Uterus (tissue), 2 donors: ENCODE measurements around the gene CXCR5.

Experiments used
- POLR2A ChIP-seq, 2 donors: fragments of 450-650 bp; IDR thresholded peaks; one replicate each; pipeline ENCODE4 v1.6.1; 2016; ENCODE audit warnings: antibody characterized with exemption in 2 of 2, mild to moderate bottlenecking in 1 of 2, moderate library complexity in 1 of 2
- TF ChIP-seq, protein P1 (sequence below), 4 experiments: fragments of 200-600 bp in 2 of 4; fragments of 450-650 bp in 2 of 4; sonication (generic) in 2 of 4; IDR thresholded peaks; one replicate each; pipeline ENCODE4 v1.5.1; 2016 to 2019; ENCODE audit warnings: antibody characterized with exemption in 4 of 4, mild to moderate bottlenecking in 2 of 4, moderate library complexity in 1 of 4

GRCh38 chr11:118899706-118900360 is 16.1 kb downstream of the CXCR5 start:
- TF ChIP-seq POLR2A (IDR thresholded peaks at IDR 0.05): no peak
- TF ChIP-seq, protein P1, sequence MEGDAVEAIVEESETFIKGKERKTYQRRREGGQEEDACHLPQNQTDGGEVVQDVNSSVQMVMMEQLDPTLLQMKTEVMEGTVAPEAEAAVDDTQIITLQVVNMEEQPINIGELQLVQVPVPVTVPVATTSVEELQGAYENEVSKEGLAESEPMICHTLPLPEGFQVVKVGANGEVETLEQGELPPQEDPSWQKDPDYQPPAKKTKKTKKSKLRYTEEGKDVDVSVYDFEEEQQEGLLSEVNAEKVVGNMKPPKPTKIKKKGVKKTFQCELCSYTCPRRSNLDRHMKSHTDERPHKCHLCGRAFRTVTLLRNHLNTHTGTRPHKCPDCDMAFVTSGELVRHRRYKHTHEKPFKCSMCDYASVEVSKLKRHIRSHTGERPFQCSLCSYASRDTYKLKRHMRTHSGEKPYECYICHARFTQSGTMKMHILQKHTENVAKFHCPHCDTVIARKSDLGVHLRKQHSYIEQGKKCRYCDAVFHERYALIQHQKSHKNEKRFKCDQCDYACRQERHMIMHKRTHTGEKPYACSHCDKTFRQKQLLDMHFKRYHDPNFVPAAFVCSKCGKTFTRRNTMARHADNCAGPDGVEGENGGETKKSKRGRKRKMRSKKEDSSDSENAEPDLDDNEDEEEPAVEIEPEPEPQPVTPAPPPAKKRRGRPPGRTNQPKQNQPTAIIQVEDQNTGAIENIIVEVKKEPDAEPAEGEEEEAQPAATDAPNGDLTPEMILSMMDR (IDR thresholded peaks at IDR 0.05): no peak
